Measurements from ENCODE around the gene EIF3B.
"Not testable (repeated sequence)": the region's sequence is repeated elsewhere in the genome, so short reads cannot be mapped to it uniquely, and the experiment has no call there.

The EIF3B gene

GRCh38 chr7:2386964-2387669 lies 32.5 kb downstream of the EIF3B start:
- CTCF ChIA-PET: interaction anchor here (0.6 kb wide), 1 partner anchor 453 kb away, joined by 4 read pairs; no protein-coding TSS in a partner anchor
- peak overlapping the region; percentile 20; the same call in 1 of the 2 replicates for H3K27ac ChIP-seq
- no peak for TF ChIP-seq CTCF (conservative IDR thresholded peaks at IDR 0.05; ENCODE audit: low read depth)
- POLR2A ChIA-PET (ENCODE audit: low non-redundant PET): no interaction called here
- no peak for DNase-seq (ENCODE audit: low spot score)

GRCh38 chr7:2387897-2388636 lies 33.4 kb downstream of the EIF3B start:
- POLR2A ChIA-PET (ENCODE audit: low non-redundant PET): no interaction called here
- no peak for TF ChIP-seq CTCF (conservative IDR thresholded peaks at IDR 0.05; ENCODE audit: low read depth)
- CTCF ChIA-PET: no interaction called here
- no peak for DNase-seq (ENCODE audit: low spot score)
- no peak overlapping the region; the same call in 1 of the 2 replicates for H3K27ac ChIP-seq

- no peak overlapping the region for H3K27ac ChIP-seq
- DNase-seq (ENCODE audit: low spot score): no peak
- ChIA-PET POLR2A (ENCODE audit: low non-redundant PET) (no interaction called here), CTCF (no interaction called here)
- no peak for TF ChIP-seq CTCF (conservative IDR thresholded peaks at IDR 0.05; ENCODE audit: low read depth)
Measured at GRCh38 chr7:2388637-2388954, 34.0 kb downstream of the EIF3B start.

GRCh38 chr7:2390020-2390816 lies 35.6 kb downstream of the EIF3B start:
- POLR2A ChIA-PET (ENCODE audit: low non-redundant PET); DNase-seq (ENCODE audit: low spot score); CTCF ChIA-PET; H3K27ac ChIP-seq: not testable (repeated sequence)

- ChIA-PET POLR2A (ENCODE audit: low non-redundant PET) (no interaction called here), CTCF (no interaction called here)
- no peak for TF ChIP-seq CTCF (conservative IDR thresholded peaks at IDR 0.05; ENCODE audit: low read depth)
- H3K27ac ChIP-seq: no peak overlapping the region
- DNase-seq (ENCODE audit: low spot score): no peak
Measured at GRCh38 chr7:2393706-2394105, 39.1 kb downstream of the EIF3B start.

GRCh38 chr7:2394566-2395082 lies 40.0 kb downstream of the EIF3B start:
- no peak overlapping the region for H3K27ac ChIP-seq
- no peak for DNase-seq (ENCODE audit: low spot score)
- CTCF ChIA-PET: interaction anchor here (0.7 kb wide), 1 partner anchor 358 kb away, joined by 3 read pairs; no protein-coding TSS in a partner anchor
- POLR2A ChIA-PET (ENCODE audit: low non-redundant PET): no interaction called here
- TF ChIP-seq CTCF (conservative IDR thresholded peaks at IDR 0.05; ENCODE audit: low read depth): no peak

Data from RWPE1 (cell line).